ENCODE data around the gene EIF4EBP3. TPM values are rescaled to one million over a fixed set of nuclear protein-coding genes. Genes with fewer than 3 reads are reported as not detected.
"Not testable (repeated sequence)": the region's sequence is repeated elsewhere in the genome, so short reads cannot be mapped to it uniquely, and the experiment has no call there.

EIF4EBP3 gene
- total RNA-seq, 1 donor from 2014 or later: 19.3 TPM

DNA sequence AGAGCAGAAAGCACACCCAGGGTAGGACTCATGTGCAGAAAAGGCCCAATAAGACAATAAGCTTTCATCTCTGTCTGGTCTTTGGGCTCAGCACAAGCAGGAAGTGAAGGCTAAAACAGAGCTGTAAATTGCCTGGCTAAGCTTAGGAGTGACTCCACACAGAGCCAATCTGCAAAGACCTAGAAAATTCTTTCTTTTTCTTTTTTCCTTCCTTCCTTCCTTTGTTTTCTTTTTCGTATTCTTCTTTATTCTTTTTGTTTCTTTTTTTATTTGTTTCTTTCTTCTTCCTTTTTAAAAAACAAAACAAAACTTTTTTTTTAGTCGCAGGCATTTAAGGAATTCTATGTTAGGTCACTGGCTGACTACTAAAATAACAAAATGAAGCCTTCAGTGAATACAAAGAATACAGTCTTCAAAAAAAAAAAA is 29.3 kb downstream of the EIF4EBP3 start:
- Histone ChIP-seq H3K9me3 (no peaks in the 10 kb centered on the region), H3K4me1 (peaks cover 41% of the 10 kb centered on the region), H3K4me3 (no peak overlapping the region), H3K27ac (peak overlapping the region; percentile 19), H3K27me3 (ENCODE audit: low read depth) (no peaks in the 10 kb centered on the region), H3K36me3 (no peaks in the 10 kb centered on the region)
- intact Hi-C loops (cut with DNase I): no loop called here
- no peak for DNase-seq
- peak in 1 of 2 donors; percentile 20 for ATAC-seq
- TF ChIP-seq CTCF (IDR thresholded peaks at IDR 0.05): no peak

DNA sequence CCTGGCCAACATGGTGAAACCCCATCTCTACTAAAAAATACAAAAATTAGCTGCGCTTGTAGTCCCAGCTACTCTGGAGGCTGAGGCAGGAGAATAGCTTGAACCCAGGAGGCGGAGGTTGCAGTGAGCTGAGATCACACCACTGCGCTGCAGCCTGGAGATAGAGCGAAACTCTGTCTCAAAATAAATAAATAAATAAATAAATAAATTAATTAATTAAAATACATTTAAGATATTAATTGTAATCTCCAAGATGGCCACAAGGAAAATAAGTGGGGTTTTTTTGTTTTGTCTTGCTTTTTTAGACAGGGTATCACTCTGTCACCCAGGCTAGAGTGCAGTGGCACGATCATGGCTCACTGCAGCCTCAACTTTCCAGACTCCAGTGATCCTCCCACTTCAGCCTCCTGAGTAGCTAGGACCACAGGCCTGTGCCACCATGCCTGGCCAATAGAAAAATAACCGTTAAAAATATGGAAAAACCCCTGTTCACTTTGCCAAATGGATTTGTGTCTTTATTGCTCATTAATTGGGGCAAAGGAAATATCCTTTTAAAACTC is 31.8 kb downstream of the EIF4EBP3 start:
- H3K27me3 ChIP-seq (ENCODE audit: low read depth); H3K9me3 ChIP-seq; intact Hi-C loops (cut with DNase I); ATAC-seq; DNase-seq; H3K4me3 ChIP-seq; H3K27ac ChIP-seq; H3K36me3 ChIP-seq: not testable (repeated sequence)
- H3K4me1 ChIP-seq: peaks cover 35% of the 10 kb centered on the region

GRCh38 chr5:140587495-140587894 is 40.0 kb downstream of the EIF4EBP3 start:
- no peak overlapping the region for H3K27ac ChIP-seq
- H3K4me1 ChIP-seq: peaks cover 34% of the 10 kb centered on the region
- no peaks in the 10 kb centered on the region for H3K9me3 ChIP-seq
- intact Hi-C loops (cut with DNase I): no loop called here
- H3K27me3 ChIP-seq (ENCODE audit: low read depth): no peaks in the 10 kb centered on the region
- DNase-seq: no peak
- ATAC-seq: no peak
- no peaks in the 10 kb centered on the region for H3K36me3 ChIP-seq
- H3K4me3 ChIP-seq: no peak overlapping the region
- no peak for TF ChIP-seq CTCF (IDR thresholded peaks at IDR 0.05)

DNA sequence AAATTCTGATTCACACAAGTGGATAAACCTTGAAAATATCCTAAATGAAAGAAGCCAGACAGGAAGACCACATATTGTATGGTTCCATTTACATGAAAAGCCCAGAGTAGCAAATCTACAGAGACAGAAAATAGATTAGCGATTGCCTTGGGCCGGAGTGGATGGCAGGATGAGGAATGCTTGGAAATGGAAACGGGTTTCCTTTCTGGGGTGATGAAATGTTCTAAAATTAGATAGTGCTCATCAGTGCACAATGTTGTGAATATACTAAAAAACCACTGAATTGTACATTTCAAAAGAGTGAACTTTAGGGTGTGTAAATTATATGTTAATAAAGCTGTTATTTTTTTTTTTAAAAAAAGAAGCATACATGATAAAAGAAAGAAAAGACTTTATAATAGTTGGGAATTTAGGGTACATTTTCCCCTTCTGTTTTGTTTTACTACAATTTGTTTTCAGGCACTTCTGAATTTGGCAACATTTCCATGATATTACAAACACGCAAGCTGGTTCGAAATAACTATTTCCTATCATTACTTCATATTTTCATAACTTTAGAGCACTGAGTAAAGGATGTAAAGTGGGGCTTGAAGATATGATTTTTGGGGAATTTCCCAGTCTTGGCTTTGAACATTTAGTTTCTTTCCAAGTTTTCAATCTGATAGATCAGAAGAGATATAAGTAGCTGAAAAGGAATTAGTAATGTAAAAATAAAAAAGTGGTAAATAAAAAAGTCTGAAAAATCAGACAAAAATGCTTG is 41.0 kb downstream of the EIF4EBP3 start:
- no peaks in the 10 kb centered on the region for H3K9me3 ChIP-seq
- ATAC-seq: peak in 1 of 2 donors; percentile 44
- no peak for DNase-seq
- no peaks in the 10 kb centered on the region for H3K27me3 ChIP-seq (ENCODE audit: low read depth)
- H3K4me1 ChIP-seq: peaks cover 34% of the 10 kb centered on the region
- no peak overlapping the region for H3K4me3 ChIP-seq
- intact Hi-C loops (cut with DNase I): no loop called here
- no peak for TF ChIP-seq CTCF (IDR thresholded peaks at IDR 0.05)
- peak overlapping the region; percentile 44 for H3K27ac ChIP-seq
- no peaks in the 10 kb centered on the region for H3K36me3 ChIP-seq

DNA sequence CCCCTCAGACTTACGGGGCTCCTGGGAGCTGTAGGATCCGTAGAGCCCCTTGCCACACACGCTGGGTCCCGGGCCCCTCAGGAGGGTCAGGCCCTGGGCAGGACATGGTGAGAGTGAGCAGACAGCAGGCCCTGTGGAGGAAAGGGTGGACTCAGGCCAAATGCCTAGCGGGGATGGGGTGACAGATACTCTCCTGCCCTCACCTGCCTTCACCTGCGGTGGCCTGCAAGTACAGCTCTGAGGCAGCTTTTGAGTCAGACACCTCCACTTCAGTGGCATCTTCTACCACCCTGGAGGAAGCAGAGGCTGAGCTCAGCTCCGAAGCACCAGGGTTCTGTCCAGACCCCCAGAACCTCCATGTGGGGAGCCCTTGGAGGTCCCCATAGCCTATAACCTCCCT is 43.4 kb downstream of the EIF4EBP3 start:
- ATAC-seq (no peak), DNase-seq (no peak)
- H3K27me3 ChIP-seq (ENCODE audit: low read depth): no peaks in the 10 kb centered on the region
- H3K27ac ChIP-seq: no peak overlapping the region
- H3K4me3 ChIP-seq: no peak overlapping the region
- TF ChIP-seq CTCF (IDR thresholded peaks at IDR 0.05): no peak
- H3K9me3 ChIP-seq: no peaks in the 10 kb centered on the region
- H3K4me1 ChIP-seq: peaks cover 42% of the 10 kb centered on the region
- intact Hi-C loops (cut with DNase I): no loop called here
- H3K36me3 ChIP-seq: no peaks in the 10 kb centered on the region

GRCh38 chr5:140591747-140592372 is 44.4 kb downstream of the EIF4EBP3 start:
- ATAC-seq: peak in 1 of 2 donors; percentile 34
- Histone ChIP-seq H3K27ac (peak overlapping the region; percentile 18), H3K4me3 (no peak overlapping the region)

GRCh38 chr5:140593070-140593469 is 45.6 kb downstream of the EIF4EBP3 start:
- DNase-seq; H3K27me3 ChIP-seq (ENCODE audit: low read depth); H3K4me3 ChIP-seq; H3K9me3 ChIP-seq; H3K27ac ChIP-seq; ATAC-seq; H3K36me3 ChIP-seq; intact Hi-C loops (cut with DNase I): not testable (repeated sequence)
- H3K4me1 ChIP-seq: peaks cover 48% of the 10 kb centered on the region

More at GRCh38 chr5:140591747-140592372, 44.4 kb downstream of the EIF4EBP3 start:
- peaks cover 51% of the 10 kb centered on the region for H3K4me1 ChIP-seq
- no peaks in the 10 kb centered on the region for H3K9me3 ChIP-seq
- no peaks in the 10 kb centered on the region for H3K27me3 ChIP-seq (ENCODE audit: low read depth)
- no peaks in the 10 kb centered on the region for H3K36me3 ChIP-seq
- TF ChIP-seq CTCF (IDR thresholded peaks at IDR 0.05): no peak
- intact Hi-C loops (cut with DNase I): no loop called here
- no peak for DNase-seq
